ENCODE data around the gene MYMK. TPM values are rescaled to one million over a fixed set of nuclear protein-coding genes. Genes with fewer than 3 reads are reported as not detected.

The MYMK gene
- total RNA-seq, 4 donors from 2014 or later = not detected

GRCh38 chr9:133491656-133491925, 33.2 kb downstream of the MYMK start:
- peaks cover 58% of the 10 kb centered on the region for H3K27me3 ChIP-seq
- 95% methylated on average over 6 of the region's 8 CpGs; no CpG with 5 or more reads in 1 of the 2 donors for WGBS, 2 donors (ENCODE audit: low coverage in 1 of 2)

GRCh38 chr9:133490865-133491655, 33.7 kb downstream of the MYMK start:
- no peak for ATAC-seq
- H3K4me3 ChIP-seq = no peak overlapping the region
- no peaks in the 10 kb centered on the region for H3K9me3 ChIP-seq
- TF ChIP-seq POLR2A (IDR thresholded peaks at IDR 0.05) = no peak
- no peak for TF ChIP-seq CTCF (IDR thresholded peaks at IDR 0.05)
- TF ChIP-seq EP300 (IDR thresholded peaks at IDR 0.05) = no peak
- no peak for TF ChIP-seq POLR2AphosphoS5 (IDR thresholded peaks at IDR 0.05)
- peaks cover 53% of the 10 kb centered on the region for H3K27me3 ChIP-seq
- no peak overlapping the region for H3K27ac ChIP-seq
- 45 to 69% methylated on average over 1 to 3 of the region's 12 CpGs for WGBS, 2 donors (ENCODE audit: low coverage in 1 of 2)
- H3K36me3 ChIP-seq = no peaks in the 10 kb centered on the region
- H3K4me1 ChIP-seq = peaks cover 0 to 22% (median 8%) of the 10 kb centered on the region in 3 donors

More at GRCh38 chr9:133491656-133491925, 33.2 kb downstream of the MYMK start:
- TF ChIP-seq CTCF (IDR thresholded peaks at IDR 0.05) = no peak
- TF ChIP-seq POLR2A (IDR thresholded peaks at IDR 0.05) = no peak
- no peak for TF ChIP-seq EP300 (IDR thresholded peaks at IDR 0.05)
- no peak for TF ChIP-seq POLR2AphosphoS5 (IDR thresholded peaks at IDR 0.05)
- Histone ChIP-seq H3K4me3 (no peak overlapping the region), H3K36me3 (no peaks in the 10 kb centered on the region), H3K4me1 (peaks cover 0 to 20% (median 8%) of the 10 kb centered on the region in 3 donors), H3K27ac (peak overlapping the region in 3 of 4 donors; percentile 26 to 44 (median 39)), H3K9me3 (no peaks in the 10 kb centered on the region)
- ATAC-seq = no peak

GRCh38 chr9:133490201-133490681, 34.5 kb downstream of the MYMK start:
- Histone ChIP-seq H3K4me3 (no peak overlapping the region), H3K36me3 (no peaks in the 10 kb centered on the region), H3K27ac (no peak overlapping the region), H3K27me3 (peaks cover 55% of the 10 kb centered on the region), H3K4me1 (peaks cover 0 to 25% (median 8%) of the 10 kb centered on the region in 3 donors), H3K9me3 (no peaks in the 10 kb centered on the region)
- 60 to 76% methylated on average over 2 to 3 of the region's 13 CpGs for WGBS, 2 donors (ENCODE audit: low coverage in 1 of 2)
- TF ChIP-seq CTCF (IDR thresholded peaks at IDR 0.05) (no peak), POLR2A (IDR thresholded peaks at IDR 0.05) (no peak), EP300 (IDR thresholded peaks at IDR 0.05) (no peak), POLR2AphosphoS5 (IDR thresholded peaks at IDR 0.05) (no peak)
- ATAC-seq = no peak

GRCh38 chr9:133489253-133490190, 35.2 kb downstream of the MYMK start:
- TF ChIP-seq EP300 (IDR thresholded peaks at IDR 0.05) (no peak), POLR2AphosphoS5 (IDR thresholded peaks at IDR 0.05) (no peak), POLR2A (IDR thresholded peaks at IDR 0.05) (no peak), CTCF (IDR thresholded peaks at IDR 0.05) (no peak)
- Histone ChIP-seq H3K4me3 (no peak overlapping the region), H3K9me3 (no peaks in the 10 kb centered on the region), H3K36me3 (no peaks in the 10 kb centered on the region), H3K27me3 (peaks cover 61% of the 10 kb centered on the region), H3K4me1 (peaks cover 0 to 25% (median 8%) of the 10 kb centered on the region in 3 donors), H3K27ac (no peak overlapping the region)
- ATAC-seq = no peak
- WGBS, 2 donors (ENCODE audit: low coverage in 1 of 2) = 81% methylated on average over 12 of the region's 19 CpGs; no CpG with 5 or more reads in 1 of the 2 donors
